ENCODE data around the gene CCDC138.
"Not testable (repeated sequence)": the region's sequence is repeated elsewhere in the genome, so short reads cannot be mapped to it uniquely, and the experiment has no call there.

Gene CCDC138

DNA sequence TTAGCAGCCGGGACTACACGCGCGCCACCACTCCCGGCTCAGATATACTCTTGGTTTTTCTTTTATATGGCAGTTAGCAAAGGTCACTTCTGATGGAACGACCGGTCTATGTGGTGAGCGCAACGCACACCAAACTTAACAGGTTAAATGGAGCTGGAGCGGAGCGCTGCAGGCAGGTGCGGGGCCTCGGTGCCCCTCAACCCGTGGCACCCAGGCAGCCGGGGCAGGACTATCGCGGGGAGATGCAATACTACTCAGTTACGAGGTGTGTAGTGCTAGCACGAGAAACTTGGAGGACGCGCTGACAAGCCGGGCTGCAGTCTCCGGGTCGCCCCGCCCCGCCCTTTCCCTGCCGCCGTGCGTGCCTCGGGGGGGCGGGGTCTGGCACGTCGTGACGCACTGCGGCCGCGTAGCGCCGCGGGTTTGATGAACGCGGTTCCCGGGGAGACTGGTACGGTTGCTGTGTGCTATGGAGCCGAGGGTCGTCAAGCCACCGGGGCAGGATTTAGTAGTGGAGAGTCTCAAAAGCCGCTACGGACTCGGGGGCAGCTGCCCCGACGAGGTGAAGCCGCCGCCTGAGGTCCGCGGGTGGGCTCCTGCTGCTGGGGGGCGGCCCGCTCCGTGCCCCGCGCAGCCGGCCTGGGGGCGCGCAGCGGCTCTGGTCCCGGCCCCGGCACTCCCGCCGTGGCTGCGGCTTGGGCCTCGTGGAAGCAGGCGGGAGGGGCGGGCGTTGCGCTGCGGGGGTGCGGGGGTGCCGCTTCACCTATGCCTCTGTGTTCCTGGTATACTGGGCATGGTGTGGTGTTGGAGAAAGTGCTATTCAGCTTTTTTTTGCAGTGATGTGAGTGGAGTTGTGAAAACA is at the start of gene CCDC138:
Gene CCDC138 (plus strand): TSS at position 418 of the 862 bp plus-strand sequence. CDS start 52 bp downstream, at position 470.
- FAIRE-seq = peak; percentile 99

DNA sequence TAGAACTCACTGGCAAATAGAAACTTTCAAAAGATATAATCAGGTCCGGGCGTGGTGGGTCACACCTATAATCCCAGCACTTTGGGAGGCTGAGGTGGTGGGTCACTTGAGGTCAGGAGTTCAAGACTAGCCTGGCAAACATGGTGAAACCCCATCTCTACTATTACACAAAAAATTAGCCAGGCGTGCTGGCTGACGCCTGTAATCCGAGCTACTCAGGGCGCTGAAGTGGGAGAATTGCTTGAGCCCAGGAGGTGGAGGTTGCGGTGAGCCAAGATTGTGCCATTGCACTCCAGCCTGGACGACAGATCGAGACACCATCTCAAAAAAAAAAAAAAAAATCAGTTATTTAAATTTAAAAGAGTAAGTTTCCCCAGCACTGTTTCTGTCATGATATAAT is 28.6 kb upstream of the CCDC138 start:
- not testable (repeated sequence) for FAIRE-seq

More for the DNA sequence above, at the start of gene CCDC138:
- peak; percentile 98 for DNase-seq (ENCODE audit: low spot score)

GRCh38 chr2:108762618-108763017 is 24.0 kb upstream of the CCDC138 start:
- not testable (repeated sequence) for FAIRE-seq

More for the DNA sequence above, 28.6 kb upstream of the CCDC138 start:
- DNase-seq (ENCODE audit: low spot score) = not testable (repeated sequence)

GRCh38 chr2:108766671-108767070 is 19.9 kb upstream of the CCDC138 start:
- DNase-seq (ENCODE audit: low spot score); FAIRE-seq: not testable (repeated sequence)

More at GRCh38 chr2:108762618-108763017, 24.0 kb upstream of the CCDC138 start:
- not testable (repeated sequence) for DNase-seq (ENCODE audit: low spot score)

DNA sequence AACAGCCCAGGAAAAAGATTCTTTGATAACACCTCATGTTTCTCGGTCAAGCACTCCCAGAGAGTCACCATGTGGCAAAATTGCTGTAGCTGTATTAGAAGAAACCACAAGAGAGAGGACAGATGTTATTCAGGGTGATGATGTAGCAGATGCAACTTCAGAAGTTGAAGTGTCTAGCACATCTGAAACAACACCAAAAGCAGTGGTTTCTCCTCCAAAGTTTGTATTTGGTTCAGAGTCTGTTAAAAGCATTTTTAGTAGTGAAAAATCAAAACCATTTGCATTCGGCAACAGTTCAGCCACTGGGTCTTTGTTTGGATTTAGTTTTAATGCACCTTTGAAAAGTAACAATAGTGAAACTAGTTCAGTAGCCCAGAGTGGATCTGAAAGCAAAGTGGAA is 18.7 kb upstream of the CCDC138 start:
- DNase-seq (ENCODE audit: low spot score); FAIRE-seq: not testable (repeated sequence)

DNA sequence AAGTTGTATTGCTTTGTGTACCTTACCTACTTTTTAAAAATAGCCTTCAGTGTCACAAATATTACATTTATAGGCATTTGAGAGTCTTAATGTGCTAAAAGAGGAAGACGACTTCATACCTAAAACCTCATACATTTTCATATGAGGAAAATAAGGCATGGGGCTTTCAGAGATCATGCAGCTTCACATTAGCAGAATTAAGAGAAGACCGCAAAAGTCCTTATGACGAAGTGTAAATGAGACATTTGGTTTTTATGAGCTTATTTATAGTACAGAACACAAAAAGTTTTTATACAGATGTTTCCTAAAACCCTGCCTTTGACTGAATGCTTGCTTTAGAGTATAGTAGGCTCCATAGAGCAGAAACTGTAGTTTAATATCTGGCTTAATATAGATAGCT is 10.1 kb upstream of the CCDC138 start:
- no peak for FAIRE-seq

DNA sequence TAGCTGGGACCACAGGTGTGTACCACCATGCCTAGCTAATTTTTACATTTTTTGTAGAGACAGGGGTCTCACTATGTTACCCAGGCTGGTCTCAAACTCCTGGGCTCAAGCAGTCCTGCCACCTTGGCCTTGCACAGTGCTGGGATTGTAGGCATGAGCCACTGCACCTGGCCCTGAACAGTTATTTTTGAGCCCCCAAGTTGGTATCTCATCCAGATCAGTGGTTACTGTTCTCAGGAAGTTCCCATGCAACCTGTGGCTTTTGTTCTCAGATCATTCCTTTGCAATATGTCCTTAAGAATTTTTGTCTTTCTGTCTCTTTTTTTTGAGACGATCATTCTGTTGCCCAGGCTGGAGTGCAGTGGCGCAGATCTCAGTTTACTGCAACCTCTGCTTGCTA is 7.7 kb upstream of the CCDC138 start:
- FAIRE-seq (no peak), DNase-seq (ENCODE audit: low spot score) (no peak)

More for the DNA sequence above, 10.1 kb upstream of the CCDC138 start:
- DNase-seq (ENCODE audit: low spot score) = no peak

GRCh38 chr2:108786008-108786353 is 590 bp upstream of the CCDC138 start:
- FAIRE-seq (no peak), DNase-seq (ENCODE audit: low spot score) (no peak)

GRCh38 chr2:108787216-108787541 is 608 bp downstream of the CCDC138 start:
- FAIRE-seq (no peak), DNase-seq (ENCODE audit: low spot score) (no peak)

DNA sequence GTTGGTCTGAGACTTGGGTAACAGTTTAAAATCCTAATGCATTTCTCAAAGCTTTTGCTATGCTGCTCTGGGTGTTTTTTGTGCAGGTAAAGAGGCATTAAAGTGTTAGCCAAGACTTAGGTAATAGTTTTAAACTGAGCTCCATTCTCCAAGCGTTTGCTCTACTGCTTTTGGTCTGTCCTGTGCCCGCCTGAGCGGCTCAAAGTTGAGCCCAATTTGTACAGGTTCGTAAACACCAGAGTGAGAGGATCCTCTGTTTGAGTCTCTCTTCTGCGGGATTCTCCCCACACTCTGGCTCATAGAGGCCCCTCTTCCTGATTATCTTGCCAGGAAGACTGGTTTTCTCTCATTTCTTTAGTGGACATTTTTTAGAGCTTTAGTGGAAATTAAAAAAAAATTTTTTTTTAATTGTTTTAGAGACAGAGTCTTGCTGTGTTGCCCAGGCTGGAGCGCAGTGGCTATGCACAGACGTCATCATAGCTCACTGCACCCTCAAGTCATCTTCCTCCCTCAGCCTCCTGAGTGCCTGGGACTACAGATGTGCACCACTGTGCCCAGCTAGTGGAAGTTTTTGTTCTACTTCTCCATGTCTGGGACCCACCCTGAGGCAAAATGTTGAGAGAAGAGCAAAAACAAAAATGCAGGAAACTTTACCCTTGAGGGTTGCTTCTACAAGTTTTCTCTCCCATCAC is 16.6 kb downstream of the CCDC138 start:
- FAIRE-seq (no peak), DNase-seq (ENCODE audit: low spot score) (no peak)

- FAIRE-seq = no peak
These were observed 18.5 kb downstream of the CCDC138 start for GRCh38 chr2:108805032-108805431.

DNA sequence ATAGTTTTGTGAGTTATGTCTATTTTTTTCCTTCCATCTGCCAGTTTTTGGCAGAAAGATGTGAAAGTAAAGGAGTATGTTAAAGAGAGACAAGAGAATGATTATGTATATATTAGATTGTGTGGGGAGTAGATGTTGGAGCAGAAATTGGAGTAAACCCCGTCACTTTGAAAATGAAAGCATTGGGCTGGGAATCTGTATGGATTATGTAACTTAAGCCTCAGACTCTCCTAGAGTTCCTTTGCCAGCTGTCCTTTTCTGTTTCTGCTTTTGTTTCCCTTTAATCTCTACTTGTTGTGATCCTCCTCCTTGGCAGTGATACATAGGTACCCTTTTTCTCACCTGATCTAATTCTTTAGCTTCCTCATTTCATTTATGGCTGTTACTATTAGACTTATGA is 19.2 kb downstream of the CCDC138 start:
- DNase-seq (ENCODE audit: low spot score) (no peak), FAIRE-seq (no peak)

More at GRCh38 chr2:108805032-108805431, 18.5 kb downstream of the CCDC138 start:
- no peak for DNase-seq (ENCODE audit: low spot score)

DNA sequence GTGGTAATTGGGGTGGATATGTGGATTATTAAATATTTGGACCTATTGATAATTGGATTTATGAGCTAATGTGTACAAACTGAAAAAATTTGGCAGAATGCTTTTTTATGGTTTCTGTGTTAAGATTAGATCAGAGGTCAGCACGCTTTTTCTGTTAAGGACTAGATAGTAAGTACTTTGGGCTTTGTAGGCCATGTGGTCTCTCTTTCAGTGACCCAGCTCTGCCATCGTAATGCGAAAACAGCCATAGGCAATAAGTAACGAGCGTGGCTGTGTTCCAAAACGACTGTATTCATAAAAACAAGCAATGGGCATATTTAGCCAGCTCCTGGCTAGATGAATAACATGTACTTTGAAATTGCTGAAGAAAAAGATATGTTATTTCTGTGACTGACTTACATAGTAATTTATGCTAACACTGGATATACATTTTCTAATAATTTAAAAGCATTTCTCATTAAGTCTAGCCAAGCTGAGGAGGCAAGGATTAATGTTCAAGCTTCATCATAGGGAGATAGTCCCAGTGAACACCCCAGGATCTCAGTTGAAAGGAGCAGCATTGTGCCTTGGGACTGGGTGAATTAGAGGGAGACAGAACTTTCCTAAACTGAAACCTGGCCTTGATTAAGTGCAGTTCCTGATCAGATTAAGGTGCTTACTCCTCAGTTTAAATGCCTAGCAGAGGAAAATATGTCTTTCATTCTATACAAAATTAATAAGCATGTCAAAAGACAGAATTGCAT is 20.0 kb downstream of the CCDC138 start:
- DNase-seq (ENCODE audit: low spot score) (no peak), FAIRE-seq (no peak)

GRCh38 chr2:108809936-108810335 is 23.4 kb downstream of the CCDC138 start:
- FAIRE-seq (no peak), DNase-seq (ENCODE audit: low spot score) (no peak)

GRCh38 chr2:108810993-108811957 is 24.7 kb downstream of the CCDC138 start:
- no peak for DNase-seq (ENCODE audit: low spot score)
- no peak for FAIRE-seq

DNA sequence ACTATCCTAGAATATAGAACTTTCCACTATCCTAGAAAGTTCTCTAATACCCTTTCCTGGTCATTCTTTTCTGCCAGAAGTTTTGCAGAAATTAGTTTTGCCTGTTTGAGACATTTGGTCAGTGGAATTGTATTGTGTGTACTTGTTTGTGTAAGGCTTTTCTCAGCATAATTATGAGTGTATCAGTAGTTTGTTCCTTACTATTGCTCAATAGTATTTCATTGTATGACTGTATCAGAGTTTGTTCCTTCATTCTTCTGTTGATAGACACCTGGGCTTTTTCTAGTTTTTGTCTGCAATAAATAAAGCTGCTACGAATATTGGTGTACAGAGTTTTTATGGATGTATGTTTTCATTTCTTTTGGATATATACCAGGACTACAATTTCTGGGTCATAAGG is 27.2 kb downstream of the CCDC138 start:
- DNase-seq (ENCODE audit: low spot score) (no peak), FAIRE-seq (no peak)

GRCh38 chr2:108820482-108820881 is 33.9 kb downstream of the CCDC138 start:
- DNase-seq (ENCODE audit: low spot score) (no peak), FAIRE-seq (no peak)

DNA sequence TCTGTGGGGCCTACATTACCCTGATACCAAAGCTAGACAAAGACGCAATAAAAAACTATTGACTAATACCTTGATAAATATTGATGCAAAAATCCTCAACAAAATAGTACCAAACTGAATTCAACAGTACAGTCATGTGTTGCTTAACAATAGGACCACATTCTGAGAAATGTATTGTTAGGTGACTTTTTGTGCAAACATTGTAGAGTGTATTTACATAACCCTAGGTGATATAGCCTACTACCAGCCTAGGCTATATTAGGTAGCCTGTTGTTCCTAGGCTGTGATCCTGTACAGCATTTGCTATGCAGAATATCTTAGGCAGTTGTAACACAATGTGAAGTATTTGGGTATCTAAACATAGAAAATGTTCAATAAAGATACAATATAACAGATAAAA is 36.7 kb downstream of the CCDC138 start:
- DNase-seq (ENCODE audit: low spot score) (no peak), FAIRE-seq (peak; percentile 74)

GRCh38 chr2:108824316-108825070 is 37.9 kb downstream of the CCDC138 start:
- FAIRE-seq (no peak), DNase-seq (ENCODE audit: low spot score) (no peak)

DNA sequence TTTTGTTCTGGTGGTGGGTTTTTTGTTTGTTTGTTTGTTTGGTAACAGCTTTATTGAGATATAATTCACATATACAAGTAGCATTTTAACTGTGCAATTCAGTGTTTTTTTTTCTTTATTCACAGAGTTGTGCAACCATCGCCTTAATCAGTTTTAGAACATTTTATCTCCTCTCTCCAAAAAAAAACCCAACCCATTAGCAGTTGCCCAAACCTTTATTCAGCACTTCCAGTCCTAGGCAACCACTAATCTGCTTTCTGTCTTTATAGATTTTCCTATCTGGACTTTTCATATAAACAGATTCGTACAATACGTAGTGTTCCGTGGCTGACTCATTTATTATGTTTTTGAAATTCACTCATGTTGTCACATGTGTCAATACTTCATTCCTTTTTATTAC is 38.7 kb downstream of the CCDC138 start:
- DNase-seq (ENCODE audit: low spot score) (no peak), FAIRE-seq (no peak)
